ENCODE results near the gene ADCK2.
A peak's percentile ranks its signal among the peaks of the same experiment; 100 is the strongest.
"Not testable (repeated sequence)": the region's sequence is repeated elsewhere in the genome, so short reads cannot be mapped to it uniquely, and the experiment has no call there.

ADCK2 gene

GRCh38 chr7:140646931-140647647 lies 25.7 kb upstream of the ADCK2 start:
- peak; percentile 72 for DNase-seq

DNA sequence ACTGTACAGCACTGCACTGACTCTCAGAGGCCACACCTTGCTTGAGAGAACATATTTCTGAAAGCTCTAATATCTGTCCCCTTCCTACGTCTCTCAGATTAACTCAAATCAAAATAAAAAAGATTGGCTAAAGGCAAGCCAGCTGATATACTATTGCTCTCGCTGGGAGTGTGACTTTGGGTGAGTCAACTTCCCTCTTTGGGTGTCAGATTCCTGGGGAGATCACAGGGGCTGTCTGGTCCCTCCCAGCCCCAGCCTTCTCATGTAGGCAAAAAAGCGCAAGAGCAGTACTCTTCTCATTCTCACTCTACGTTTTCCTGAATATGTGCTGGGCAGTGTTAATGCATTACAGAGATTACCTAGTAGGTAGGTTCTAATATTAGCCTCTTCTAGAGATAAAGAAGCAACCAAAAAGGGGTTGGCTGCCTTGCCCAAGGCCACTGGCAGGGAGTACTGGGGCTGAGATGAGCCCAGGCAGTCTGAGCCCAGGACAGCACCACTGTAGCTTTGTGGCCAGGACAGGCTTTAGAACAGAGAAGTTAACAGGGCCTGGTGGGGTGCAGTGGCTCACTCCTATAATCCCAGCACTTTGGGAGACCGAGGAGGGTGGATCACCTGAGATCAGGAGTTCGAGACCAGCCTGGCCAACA lies 23.1 kb upstream of the ADCK2 start:
- peak; percentile 43 for DNase-seq

DNA sequence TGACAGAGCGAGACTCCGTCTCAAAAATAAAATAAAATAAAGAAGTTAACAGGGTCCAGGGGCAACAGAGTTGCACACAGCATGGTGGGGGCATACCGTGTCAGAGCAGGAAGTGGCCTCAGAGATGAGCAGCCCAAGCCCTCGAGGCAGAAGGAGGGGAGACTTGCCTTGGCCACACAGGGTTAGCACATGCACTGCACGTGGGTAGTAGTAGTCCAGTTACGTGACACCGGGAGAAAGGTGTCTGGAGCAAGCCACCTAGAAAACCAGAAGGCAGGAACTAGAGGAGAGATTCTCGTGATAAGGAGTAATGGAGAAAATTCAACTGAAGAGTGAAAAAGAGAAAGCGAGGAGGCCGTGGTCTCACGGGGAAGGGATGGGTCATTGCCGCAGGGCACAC lies 22.4 kb upstream of the ADCK2 start:
- no peak for DNase-seq

- peak; percentile 31 for DNase-seq
These were observed 19.2 kb upstream of the ADCK2 start for GRCh38 chr7:140653319-140654108.

GRCh38 chr7:140654109-140654387 lies 18.7 kb upstream of the ADCK2 start:
- DNase-seq, result no peak

DNA sequence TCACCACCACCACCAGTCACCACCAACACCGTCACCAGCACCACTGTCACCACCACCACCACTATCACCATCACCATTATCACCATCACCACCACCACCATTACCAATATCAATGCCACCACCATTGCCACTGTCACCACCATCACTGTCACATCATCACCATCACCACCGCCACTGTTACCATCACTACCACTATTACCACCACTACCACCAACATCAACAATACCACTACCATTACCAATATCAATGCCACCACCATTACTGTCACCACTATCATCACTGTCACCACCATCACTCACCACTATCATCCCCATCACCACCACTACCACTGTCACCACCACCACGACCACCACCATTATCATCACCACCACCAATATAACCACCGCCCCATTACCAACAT lies 18.1 kb upstream of the ADCK2 start:
- DNase-seq, result no peak

DNA sequence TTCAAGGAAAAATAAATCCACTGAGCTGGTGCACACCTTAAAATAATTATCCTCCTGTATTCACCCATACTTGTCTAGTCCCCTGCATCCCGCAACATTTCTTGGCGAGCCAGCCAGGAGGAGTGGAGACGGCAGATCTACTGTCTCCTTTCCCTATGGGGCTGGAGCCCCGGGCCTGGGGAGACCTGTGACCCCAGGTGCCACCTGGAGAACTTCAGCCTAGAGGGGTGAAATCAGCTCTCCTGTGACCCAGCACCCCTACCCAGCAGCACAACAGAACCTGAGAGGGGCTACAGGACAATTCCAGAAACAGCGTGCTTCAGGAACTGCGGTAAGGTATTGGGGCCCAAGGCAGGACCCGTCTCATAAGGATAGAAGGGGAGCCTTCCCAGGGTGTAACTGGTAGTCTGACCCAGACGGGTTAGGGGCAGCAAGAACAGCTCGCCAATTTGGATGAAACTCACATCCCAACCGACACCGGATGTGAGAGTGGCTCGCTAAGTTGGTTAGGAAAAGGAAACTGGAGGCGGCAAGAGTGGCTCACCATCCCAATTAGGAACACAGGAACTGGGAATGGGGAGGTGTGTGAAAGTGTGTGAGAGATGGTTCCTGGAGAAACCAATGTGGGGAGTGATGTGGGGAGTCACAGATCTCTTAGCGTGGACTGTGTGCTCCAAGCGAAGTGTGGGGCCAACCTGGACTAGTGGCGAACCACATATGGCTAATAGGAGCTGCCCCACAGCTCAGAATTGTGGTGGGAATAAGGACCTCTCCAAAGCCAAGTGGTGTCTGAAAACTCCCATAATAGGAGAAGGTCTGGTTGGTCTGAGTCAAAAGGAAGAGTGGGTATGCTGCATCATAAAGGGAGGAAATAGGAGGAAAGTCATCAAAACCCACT lies 17.0 kb upstream of the ADCK2 start:
- no peak for DNase-seq

- DNase-seq, result no peak
These were observed 15.9 kb upstream of the ADCK2 start for GRCh38 chr7:140656548-140657515.

DNA sequence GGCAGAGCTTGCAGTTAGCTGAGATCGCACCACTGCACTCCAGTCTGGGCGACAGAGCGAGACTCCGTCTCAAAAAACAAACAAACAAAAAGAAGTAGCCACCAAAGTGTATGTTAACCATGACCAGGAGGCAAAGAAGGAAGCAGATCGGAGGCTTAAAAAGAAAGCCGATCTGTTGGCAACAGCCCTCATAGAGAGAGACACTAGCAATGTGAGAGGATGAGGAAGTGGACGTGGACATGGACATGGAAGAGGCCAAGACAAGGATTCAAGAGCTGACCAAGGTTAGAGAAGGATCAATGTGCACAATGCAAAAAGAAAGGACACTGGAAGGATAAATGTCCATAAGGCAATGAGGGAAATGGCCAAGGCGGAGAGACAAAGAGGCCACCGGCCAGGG lies 14.9 kb upstream of the ADCK2 start:
- DNase-seq, result no peak

- DNase-seq, result no peak
These were observed 12.9 kb upstream of the ADCK2 start for GRCh38 chr7:140659856-140660255.

- DNase-seq, result no peak
These were observed 11.6 kb upstream of the ADCK2 start for GRCh38 chr7:140661124-140661523.

DNA sequence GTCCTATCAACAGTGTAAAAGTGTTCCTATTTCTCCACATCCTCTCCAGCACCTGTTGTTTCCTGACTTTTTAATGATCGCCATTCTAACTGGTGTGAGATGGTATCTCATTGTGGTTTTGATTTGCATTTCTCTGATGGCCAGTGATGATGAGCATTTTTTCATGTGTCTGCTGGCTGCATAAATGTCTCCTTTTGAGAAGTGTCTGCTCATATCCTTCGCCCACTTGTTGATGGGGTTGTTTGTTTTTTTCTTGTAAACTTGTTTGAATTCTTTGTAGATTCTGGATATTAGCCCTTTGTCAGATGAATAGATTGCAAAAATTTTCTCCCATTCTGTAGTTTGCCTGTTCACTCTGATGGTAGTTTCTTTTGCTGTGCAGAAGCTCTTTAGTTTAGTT lies 9.8 kb upstream of the ADCK2 start:
- DNase-seq, result not testable (repeated sequence)

DNA sequence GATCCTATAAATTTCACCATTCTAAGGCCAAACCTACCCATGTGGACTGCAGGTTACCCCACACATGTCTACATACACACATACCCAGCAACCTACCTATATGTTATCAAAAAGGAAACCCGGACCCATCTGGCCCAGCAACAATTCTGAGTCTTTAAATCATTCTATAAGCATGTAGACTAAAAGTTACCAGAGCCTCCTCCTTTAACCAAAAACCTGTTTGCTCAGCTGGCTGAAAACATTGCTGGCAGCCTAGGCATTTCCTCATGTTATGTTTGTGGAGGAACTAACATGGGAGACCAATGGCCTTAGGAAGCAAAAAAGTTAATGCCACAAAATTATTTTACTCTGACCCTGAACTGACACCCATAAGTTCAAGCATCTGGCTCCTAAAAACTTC lies 5.3 kb upstream of the ADCK2 start:
- no peak for DNase-seq

DNA sequence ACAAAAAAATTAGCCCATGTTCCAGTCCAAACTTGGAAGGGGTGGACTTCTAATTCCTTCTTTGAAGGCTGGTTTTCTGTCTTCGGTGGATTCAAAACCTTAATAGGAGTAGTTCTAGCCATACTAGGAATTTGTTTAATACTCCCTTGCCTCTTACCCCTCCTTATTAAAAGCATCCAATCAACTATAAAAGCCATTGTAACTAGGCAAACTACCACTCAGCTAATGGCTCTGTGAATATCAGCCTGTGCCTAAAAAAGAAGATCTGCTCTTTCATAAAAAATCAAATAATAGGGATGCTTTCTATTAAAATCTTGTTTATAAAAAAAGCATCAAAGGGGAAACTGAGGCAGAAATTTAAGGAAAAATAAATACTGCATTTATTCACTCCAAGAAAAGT lies 4.1 kb upstream of the ADCK2 start:
- no peak for DNase-seq

DNA sequence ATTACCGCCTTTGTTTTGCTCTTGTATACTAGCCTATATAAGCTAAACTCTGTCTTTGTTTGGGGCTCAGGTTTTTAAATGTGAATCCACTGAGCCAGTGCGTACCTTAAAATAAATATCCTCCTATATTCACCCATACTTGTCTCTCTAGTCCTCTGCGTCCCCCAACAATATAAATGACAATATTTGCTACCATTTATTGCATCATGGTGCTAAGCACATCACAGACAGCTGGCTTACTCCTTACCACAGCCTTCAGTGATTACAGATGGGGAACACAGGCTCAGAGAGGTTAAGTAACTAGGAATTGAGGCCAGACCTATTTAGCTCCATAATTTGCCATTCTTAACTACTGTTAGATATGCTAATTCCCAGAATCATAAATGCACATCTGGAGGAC lies 3.4 kb upstream of the ADCK2 start:
- no peak for DNase-seq

- DNase-seq, result not testable (repeated sequence)
These were observed 2.9 kb upstream of the ADCK2 start for GRCh38 chr7:140669862-140670261.

- DNase-seq, result no peak
These were observed 2.3 kb upstream of the ADCK2 start for GRCh38 chr7:140670343-140670935.

DNA sequence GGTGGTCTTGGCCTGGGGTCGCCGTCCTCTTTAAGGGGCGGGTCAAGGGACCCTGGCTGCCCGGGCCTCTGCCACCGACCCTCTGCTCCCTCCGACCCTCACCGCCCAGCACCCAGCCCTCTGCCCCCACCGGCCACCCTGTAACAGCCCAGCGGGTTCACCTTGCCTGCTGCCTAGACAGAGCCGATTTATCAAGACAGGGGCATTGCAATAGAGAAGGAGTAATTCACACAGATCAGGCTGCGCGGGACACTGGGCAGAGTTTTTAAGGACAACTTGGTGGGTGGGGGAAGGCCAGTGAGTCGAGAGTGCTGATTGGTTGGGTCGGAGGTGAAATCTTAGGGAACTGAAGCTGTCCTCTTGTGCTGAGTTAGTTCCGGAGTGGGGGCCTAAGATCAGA lies 779 bp upstream of the ADCK2 start:
- no peak for DNase-seq

GRCh38 chr7:140673063-140673773 lies 473 bp downstream of the ADCK2 start:
- DNase-seq, result peak; percentile 52

- no peak for DNase-seq
These were observed 1.0 kb downstream of the ADCK2 start for GRCh38 chr7:140673774-140674155.

DNA sequence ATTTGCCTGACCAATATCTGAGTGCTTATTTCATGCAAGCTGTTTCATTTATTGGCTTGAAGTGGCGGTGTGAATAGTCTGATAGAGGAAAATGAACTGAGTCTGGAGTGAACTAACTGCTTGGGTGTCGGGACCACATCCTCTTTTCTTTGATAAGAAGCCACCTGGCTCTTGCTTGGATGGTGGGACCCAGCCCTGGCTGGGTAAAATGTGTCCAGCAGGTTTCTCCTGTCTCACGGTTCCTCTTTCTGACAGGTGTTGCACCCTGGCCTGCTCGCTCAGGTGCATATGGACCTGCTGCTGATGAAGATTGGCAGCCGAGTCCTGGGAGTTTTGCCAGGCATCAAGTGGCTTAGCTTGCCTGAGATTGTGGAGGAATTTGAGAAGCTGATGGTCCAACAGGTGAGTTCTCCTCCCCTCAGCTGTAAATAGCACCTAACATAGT lies 1.6 kb downstream of the ADCK2 start:
- no peak for DNase-seq

Data from 8988T (cell line).